NCI-H2196 treated with DMSO at 0.1 percent for 48 hours (cell line): ENCODE measurements around the gene FRMD6.
"Not testable (repeated sequence)": the region's sequence is repeated elsewhere in the genome, so short reads cannot be mapped to it uniquely, and the experiment has no call there.

Experiments
- DNase-seq: peaks from one replicate; lab custom pipeline; 2025; ENCODE audit not compliant: unreplicated experiment; lab: John Stamatoyannopoulos, UW

Gene FRMD6

GRCh38 chr14:51717766-51718165 is 66.1 kb downstream of the FRMD6 start:
- no peak for DNase-seq

- DNase-seq = no peak
Measured at GRCh38 chr14:51719955-51720354, 68.2 kb downstream of the FRMD6 start.

- DNase-seq = no peak
Measured at GRCh38 chr14:51723990-51724389, 72.3 kb downstream of the FRMD6 start.

- no peak for DNase-seq
Measured at GRCh38 chr14:51724650-51725049, 72.9 kb downstream of the FRMD6 start.

- DNase-seq = no peak
Measured at GRCh38 chr14:51725061-51725460, 73.4 kb downstream of the FRMD6 start.

GRCh38 chr14:51726166-51726899 is 74.6 kb downstream of the FRMD6 start:
- no peak for DNase-seq

GRCh38 chr14:51727526-51727925 is 75.8 kb downstream of the FRMD6 start:
- no peak for DNase-seq

GRCh38 chr14:51730098-51730497 is 78.4 kb downstream of the FRMD6 start:
- no peak for DNase-seq

GRCh38 chr14:51730684-51731083 is 79.0 kb downstream of the FRMD6 start:
- DNase-seq = no peak

GRCh38 chr14:51732494-51733112 is 80.9 kb downstream of the FRMD6 start:
- no peak for DNase-seq

GRCh38 chr14:51733147-51733546 is 81.4 kb downstream of the FRMD6 start:
- DNase-seq = no peak

GRCh38 chr14:51735851-51736250 is 84.1 kb downstream of the FRMD6 start:
- DNase-seq = no peak

- no peak for DNase-seq
Measured at GRCh38 chr14:51738754-51739153, 87.0 kb downstream of the FRMD6 start.

GRCh38 chr14:51743588-51744000 is 91.9 kb downstream of the FRMD6 start:
- no peak for DNase-seq

GRCh38 chr14:51744372-51745130 is 92.8 kb downstream of the FRMD6 start:
- no peak for DNase-seq

- DNase-seq = not testable (repeated sequence)
Measured at GRCh38 chr14:51746823-51747222, 95.1 kb downstream of the FRMD6 start.

GRCh38 chr14:51750542-51750941 is 98.8 kb downstream of the FRMD6 start:
- DNase-seq = no peak

GRCh38 chr14:51751611-51752345 is 100.1 kb downstream of the FRMD6 start:
- not testable (repeated sequence) for DNase-seq

GRCh38 chr14:51757756-51758155 is 106.0 kb downstream of the FRMD6 start:
- not testable (repeated sequence) for DNase-seq

- no peak for DNase-seq
Measured at GRCh38 chr14:51759950-51760349, 108.2 kb downstream of the FRMD6 start.

GRCh38 chr14:51765726-51766125 is 114.0 kb downstream of the FRMD6 start:
- not testable (repeated sequence) for DNase-seq
